Measurements from ENCODE around the gene CEL. TPM values are rescaled to one million over a fixed set of nuclear protein-coding genes. Genes with fewer than 3 reads are reported as not detected.

The CEL gene
- total RNA-seq, 1 experiment from 2014 or later: 3.6 TPM

GRCh38 chr9:133043449-133044035, 18.2 kb upstream of the CEL start:
- Histone ChIP-seq H3K27ac (ENCODE audit: insufficient read length, low read depth, low read length) (no peak overlapping the region), H3K23me2 (ENCODE audit: insufficient read length, low read depth, low read length, poor library complexity, severe bottlenecking) (no peaks in the 10 kb centered on the region), H2BK12ac (ENCODE audit: insufficient read length, low read depth, low read length) (no peak overlapping the region), H2BK120ac (ENCODE audit: low read depth, low read length, poor library complexity, severe bottlenecking) (no peak overlapping the region), H3K9ac (ENCODE audit: extremely low read depth, insufficient read length, low read length) (no peak overlapping the region), H3K27me3 (ENCODE audit: insufficient read depth, low read length) (no peaks in the 10 kb centered on the region), H3K79me1 (ENCODE audit: insufficient read depth, low read depth, low read length, poor library complexity, severe bottlenecking) (peaks cover 4% of the 10 kb centered on the region), H3K23ac (ENCODE audit: insufficient read length, low read depth, low read length) (no peak overlapping the region), H2AK5ac (ENCODE audit: insufficient read length, low read length) (no peak overlapping the region), H3K4ac (ENCODE audit: low read depth, low read length) (no peak overlapping the region), H3K14ac (ENCODE audit: insufficient read depth, low read length) (no peak overlapping the region), H3K18ac (ENCODE audit: insufficient read length, low read depth, low read length) (no peak overlapping the region), H3K4me2 (ENCODE audit: insufficient read depth, insufficient read length, low read length) (no peak overlapping the region), H3K79me2 (ENCODE audit: insufficient read depth, low read length) (no peaks in the 10 kb centered on the region), H4K8ac (replicated peaks; ENCODE audit: insufficient read length, low read depth, low read length) (no peak overlapping the region), H3K4me1 (ENCODE audit: insufficient read depth, low read length) (no peaks in the 10 kb centered on the region), H3K56ac (ENCODE audit: insufficient read length, low read depth, low read length) (no peak overlapping the region), H4K91ac (ENCODE audit: insufficient read length, low read depth, low read length) (no peak overlapping the region), H4K5ac (ENCODE audit: insufficient read length, low read depth, low read length) (no peak overlapping the region), H4K20me1 (ENCODE audit: control insufficient read depth, insufficient read depth, insufficient read length) (no peaks in the 10 kb centered on the region), H2BK5ac (ENCODE audit: insufficient read length, low read length) (no peak overlapping the region), H3K9me3 (ENCODE audit: control insufficient read depth, low read depth, low read length) (no peaks in the 10 kb centered on the region), H2BK15ac (ENCODE audit: low read depth, low read length) (no peak overlapping the region), H2BK20ac (ENCODE audit: low read depth, low read length, poor library complexity, severe bottlenecking) (no peak overlapping the region), H2AFZ (ENCODE audit: low read length) (no peak overlapping the region), H3T11ph (ENCODE audit: low read length) (no peak overlapping the region)
- H3K4me1 Mint-ChIP-seq: no peaks in the 10 kb centered on the region
- no CpG with 5 or more reads among the region's 16 CpGs for WGBS (ENCODE audit: extremely low coverage, insufficient read length, low lambda C conversion rate)
- no peak overlapping the region for H3K4me3 Mint-ChIP-seq
- no peak for TF ChIP-seq CTCF (conservative IDR thresholded peaks at IDR 0.05)
- DNase-seq: no peak
- H3K27me3 Mint-ChIP-seq (ENCODE audit: low read depth): no peaks in the 10 kb centered on the region
- no peak overlapping the region for H3K27ac Mint-ChIP-seq
- peaks cover 3% of the 10 kb centered on the region in 2 experiments; a peak in 3 of 5 replicates for H3K9me3 Mint-ChIP-seq
- peaks cover 40 to 72% (median 60%) of the 10 kb centered on the region in 3 experiments for H3K36me3 Mint-ChIP-seq (ENCODE audit: insufficient read depth in 1 of 3, low read depth in 3 of 3)
